GM12892 (cell line): ENCODE results near the gene PDE1A.

Source experiments
- POLR2A ChIP-seq: IDR thresholded peaks from 2 replicates; pipeline ENCODE4 v1.6.1; 2011; ENCODE audit warnings: low read depth, low read length, control low read depth
- POLR2AphosphoS5 ChIP-seq: IDR thresholded peaks from 2 replicates; pipeline ENCODE4 v1.6.1; 2011; ENCODE audit warnings: low read depth, low read length, control low read depth
- TAF1 ChIP-seq: IDR thresholded peaks from 2 replicates; pipeline ENCODE4 v1.6.1; 2011; ENCODE audit warnings: low read depth, mild to moderate bottlenecking, control low read depth, low read length, borderline replicate concordance

- no peak for TF ChIP-seq POLR2A
- no peak for TF ChIP-seq POLR2AphosphoS5
- TF ChIP-seq TAF1: no peak
Measured at GRCh38 chr2:182358601-182359000, 68.2 kb downstream of the PDE1A start.
